ENCODE results near the gene SLAMF9.

DNA sequence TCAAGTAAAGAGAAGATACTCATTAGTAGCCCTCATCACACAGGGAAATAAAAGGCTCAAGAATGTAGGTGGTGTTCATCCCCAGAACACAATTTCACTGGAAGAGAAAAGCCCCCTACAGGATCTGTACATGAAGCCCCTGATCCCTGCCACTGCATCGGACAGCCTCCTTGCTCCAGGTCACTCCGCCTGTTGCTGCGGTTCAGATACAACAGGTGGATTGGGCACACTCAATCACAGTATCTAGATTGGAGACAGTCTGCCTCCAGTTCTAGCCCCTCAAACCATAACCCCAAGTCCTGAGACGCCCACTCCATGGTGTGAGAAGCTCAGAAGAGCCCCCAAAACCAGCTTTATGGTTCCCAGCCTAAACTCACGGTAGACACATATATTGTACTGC lies 1.1 kb downstream of the SLAMF9 start:
- TF ChIP-seq RFX5 (IDR thresholded peaks at IDR 0.05): no peak
- TF ChIP-seq POLR2A (IDR thresholded peaks at IDR 0.05; ENCODE audit: low read length): no peak
- TF ChIP-seq CHD2 (IDR thresholded peaks at IDR 0.05; ENCODE audit: low read length, partially characterized antibody): no peak
- TF ChIP-seq, protein P1, sequence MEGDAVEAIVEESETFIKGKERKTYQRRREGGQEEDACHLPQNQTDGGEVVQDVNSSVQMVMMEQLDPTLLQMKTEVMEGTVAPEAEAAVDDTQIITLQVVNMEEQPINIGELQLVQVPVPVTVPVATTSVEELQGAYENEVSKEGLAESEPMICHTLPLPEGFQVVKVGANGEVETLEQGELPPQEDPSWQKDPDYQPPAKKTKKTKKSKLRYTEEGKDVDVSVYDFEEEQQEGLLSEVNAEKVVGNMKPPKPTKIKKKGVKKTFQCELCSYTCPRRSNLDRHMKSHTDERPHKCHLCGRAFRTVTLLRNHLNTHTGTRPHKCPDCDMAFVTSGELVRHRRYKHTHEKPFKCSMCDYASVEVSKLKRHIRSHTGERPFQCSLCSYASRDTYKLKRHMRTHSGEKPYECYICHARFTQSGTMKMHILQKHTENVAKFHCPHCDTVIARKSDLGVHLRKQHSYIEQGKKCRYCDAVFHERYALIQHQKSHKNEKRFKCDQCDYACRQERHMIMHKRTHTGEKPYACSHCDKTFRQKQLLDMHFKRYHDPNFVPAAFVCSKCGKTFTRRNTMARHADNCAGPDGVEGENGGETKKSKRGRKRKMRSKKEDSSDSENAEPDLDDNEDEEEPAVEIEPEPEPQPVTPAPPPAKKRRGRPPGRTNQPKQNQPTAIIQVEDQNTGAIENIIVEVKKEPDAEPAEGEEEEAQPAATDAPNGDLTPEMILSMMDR (IDR thresholded peaks at IDR 0.05): no peak
- TF ChIP-seq HOXA7 (CRISPR knock-in tag; IDR thresholded peaks at IDR 0.05): no peak
- no peak for TF ChIP-seq CBX8 (IDR thresholded peaks at IDR 0.05)
- no peak for TF ChIP-seq HDAC2 (IDR thresholded peaks at IDR 0.05)
- TF ChIP-seq ZSCAN20 (CRISPR knock-in tag; IDR thresholded peaks at IDR 0.05): no peak
- TF ChIP-seq SMC3 (IDR thresholded peaks at IDR 0.05): no peak
- no peak for TF ChIP-seq EP300 (IDR thresholded peaks at IDR 0.05)
- TF ChIP-seq KDM1A (IDR thresholded peaks at IDR 0.05; ENCODE audit: low read depth): no peak

Data from A549 (cell line).